KMS-11 (cell line): Measurements from ENCODE around the gene ASMTL.

Experiments
- H2AFZ ChIP-seq: fragments of 200-600 bp; sonication (generic); 2 replicates; pipeline ENCODE4 v1.6.1; 2016; ENCODE audit warnings: antibody characterized with exemption, mixed run types, low read depth
- H3K27ac ChIP-seq: fragments of 200-600 bp; sonication (generic); 2 replicates; pipeline ENCODE4 v1.6.1; 2016; ENCODE audit warnings: mild to moderate bottlenecking, mixed run types
- H3K27me3 ChIP-seq: fragments of 200-600 bp; sonication (generic); 2 replicates; pipeline ENCODE4 v1.6.1; 2017; ENCODE audit warnings: mild to moderate bottlenecking, low read depth, mixed run types, moderate library complexity; ENCODE audit not compliant: insufficient read depth
- H3K36me3 ChIP-seq: fragments of 200-600 bp; sonication (generic); 2 replicates; pipeline ENCODE4 v1.6.1; 2017; ENCODE audit warnings: mild to moderate bottlenecking, mixed run types; ENCODE audit not compliant: insufficient read depth
- H3K4me1 ChIP-seq: fragments of 200-600 bp; sonication (generic); 2 replicates; pipeline ENCODE4 v1.6.1; 2016; ENCODE audit warnings: mild to moderate bottlenecking, low read depth, mixed run types; ENCODE audit not compliant: poor library complexity, severe bottlenecking
- H3K4me2 ChIP-seq: fragments of 200-600 bp; sonication (generic); 2 replicates; pipeline ENCODE4 v1.7.0; 2016; ENCODE audit warnings: mild to moderate bottlenecking, mixed run types
- H3K4me3 ChIP-seq: fragments of 200-600 bp; sonication (generic); IDR thresholded peaks from 2 replicates; pipeline ENCODE4 v1.6.1; 2017; ENCODE audit warnings: low read depth, low read length, mixed read lengths; ENCODE audit not compliant: insufficient read depth
- H3K79me2 ChIP-seq: fragments of 200-600 bp; sonication (generic); 2 replicates; pipeline ENCODE4 v1.6.1; 2016; ENCODE audit warnings: low read depth, mixed run types; ENCODE audit not compliant: insufficient read depth
- H3K9ac ChIP-seq: fragments of 200-600 bp; sonication (generic); 2 replicates; pipeline ENCODE4 v1.6.1; 2016; ENCODE audit warnings: mild to moderate bottlenecking, mixed run types
- H4K20me1 ChIP-seq: fragments of 200-600 bp; sonication (generic); 2 replicates; pipeline ENCODE4 v1.6.1; 2016; ENCODE audit warnings: mild to moderate bottlenecking, mixed run types; ENCODE audit not compliant: insufficient read depth
- CTCF ChIP-seq: fragments of 200-600 bp; sonication (generic); conservative IDR thresholded peaks from 2 replicates; pipeline ENCODE4 v1.6.1; 2017; ENCODE audit warnings: low read depth, mild to moderate bottlenecking, antibody characterized with exemption, low read length, moderate library complexity, mixed read lengths

Gene ASMTL

DNA sequence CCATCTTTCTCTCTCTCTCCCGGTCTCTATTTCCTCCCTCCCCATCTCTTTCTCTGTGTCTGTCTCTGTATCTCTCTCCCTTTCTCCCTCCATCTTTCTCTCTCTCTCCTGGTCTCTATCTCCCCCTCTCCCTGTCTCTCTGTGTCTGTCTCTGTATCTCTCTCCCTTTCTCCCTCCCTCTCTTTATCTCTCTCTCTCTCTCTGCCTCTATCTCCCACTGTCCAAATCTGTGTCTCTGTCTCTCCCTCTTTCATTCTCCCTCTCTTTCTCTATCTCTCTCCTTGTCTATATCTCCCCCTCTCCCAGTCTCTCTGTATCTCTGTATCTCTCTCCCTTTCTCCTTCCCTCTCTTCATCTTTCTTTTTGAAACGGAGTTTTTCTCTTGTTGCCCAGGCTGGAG lies 92.5 kb downstream of the ASMTL start:
- no peak overlapping the region for H2AFZ ChIP-seq
- no peak for TF ChIP-seq CTCF
- H3K4me3 ChIP-seq: no peak overlapping the region
- H3K4me2 ChIP-seq: no peak overlapping the region
- no peak overlapping the region for H3K9ac ChIP-seq
- no peaks in the 10 kb centered on the region for H3K36me3 ChIP-seq
- no peaks in the 10 kb centered on the region for H3K79me2 ChIP-seq
- H4K20me1 ChIP-seq: no peaks in the 10 kb centered on the region
- no peaks in the 10 kb centered on the region for H3K4me1 ChIP-seq
- no peak overlapping the region for H3K27ac ChIP-seq
- no peaks in the 10 kb centered on the region for H3K27me3 ChIP-seq

DNA sequence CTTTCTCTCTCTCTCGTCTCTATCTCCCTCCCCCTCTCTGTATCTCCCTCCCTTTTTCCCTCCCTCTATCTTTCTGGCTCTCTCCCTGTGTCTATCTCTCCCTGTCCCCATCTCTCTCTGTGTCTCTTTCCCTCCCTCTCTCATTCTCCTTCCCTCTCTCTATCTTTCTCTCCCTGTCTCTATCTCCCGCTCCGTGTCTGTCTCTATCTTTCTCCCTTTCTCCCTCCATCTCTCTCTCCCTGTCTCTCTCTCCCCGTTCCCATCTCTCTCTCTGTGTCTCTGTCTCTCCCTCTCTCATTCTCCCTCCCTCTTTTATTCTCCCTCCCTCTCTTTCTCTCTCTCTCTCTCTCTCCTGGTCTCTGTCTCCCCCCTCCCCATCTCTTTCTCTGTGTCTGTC lies 93.2 kb downstream of the ASMTL start:
- no peak overlapping the region for H3K27ac ChIP-seq
- no peak for TF ChIP-seq CTCF
- H3K36me3 ChIP-seq: no peaks in the 10 kb centered on the region
- no peaks in the 10 kb centered on the region for H4K20me1 ChIP-seq
- H3K79me2 ChIP-seq: no peaks in the 10 kb centered on the region
- H3K9ac ChIP-seq: no peak overlapping the region
- no peaks in the 10 kb centered on the region for H3K27me3 ChIP-seq
- H2AFZ ChIP-seq: no peak overlapping the region
- H3K4me2 ChIP-seq: no peak overlapping the region
- H3K4me1 ChIP-seq: no peaks in the 10 kb centered on the region
- H3K4me3 ChIP-seq: no peak overlapping the region

DNA sequence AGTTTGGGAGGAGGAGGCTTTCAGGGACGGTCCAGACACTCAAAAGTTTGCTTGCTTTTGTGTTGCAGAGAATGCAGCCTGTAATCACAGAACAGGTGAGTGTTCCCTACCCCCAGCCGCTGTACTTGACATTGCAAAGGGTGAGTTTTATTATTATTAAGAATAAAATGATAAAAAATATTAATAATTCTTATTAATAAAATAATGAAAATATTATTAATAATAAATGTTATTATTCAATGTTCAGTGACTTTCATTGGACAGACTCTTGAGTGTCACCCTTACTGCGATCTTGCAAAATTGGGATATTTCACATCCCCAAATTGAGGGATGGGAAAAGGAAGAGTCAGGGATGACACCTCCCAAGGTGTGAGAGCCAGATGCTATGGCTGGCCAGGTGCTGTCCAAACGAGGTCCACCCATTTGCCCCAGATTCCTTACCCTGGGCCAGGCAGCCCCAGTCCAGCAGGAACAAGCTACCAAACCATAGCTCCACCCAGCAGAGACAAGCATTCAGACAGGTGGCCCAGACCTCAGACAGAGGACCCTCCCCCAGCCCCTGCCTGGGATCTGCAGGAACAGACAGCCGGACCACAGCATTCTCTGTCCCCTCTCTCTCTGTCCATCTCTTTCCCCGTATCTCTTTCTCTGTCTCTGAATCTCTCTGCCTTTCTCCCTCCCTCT lies 93.8 kb downstream of the ASMTL start:
- H3K27ac ChIP-seq: no peak overlapping the region
- no peaks in the 10 kb centered on the region for H4K20me1 ChIP-seq
- H3K9ac ChIP-seq: no peak overlapping the region
- H3K36me3 ChIP-seq: no peaks in the 10 kb centered on the region
- no peaks in the 10 kb centered on the region for H3K27me3 ChIP-seq
- H3K4me1 ChIP-seq: no peaks in the 10 kb centered on the region
- H3K79me2 ChIP-seq: no peaks in the 10 kb centered on the region
- no peak overlapping the region for H2AFZ ChIP-seq
- TF ChIP-seq CTCF: no peak
- no peak overlapping the region for H3K4me3 ChIP-seq
- no peak overlapping the region for H3K4me2 ChIP-seq

DNA sequence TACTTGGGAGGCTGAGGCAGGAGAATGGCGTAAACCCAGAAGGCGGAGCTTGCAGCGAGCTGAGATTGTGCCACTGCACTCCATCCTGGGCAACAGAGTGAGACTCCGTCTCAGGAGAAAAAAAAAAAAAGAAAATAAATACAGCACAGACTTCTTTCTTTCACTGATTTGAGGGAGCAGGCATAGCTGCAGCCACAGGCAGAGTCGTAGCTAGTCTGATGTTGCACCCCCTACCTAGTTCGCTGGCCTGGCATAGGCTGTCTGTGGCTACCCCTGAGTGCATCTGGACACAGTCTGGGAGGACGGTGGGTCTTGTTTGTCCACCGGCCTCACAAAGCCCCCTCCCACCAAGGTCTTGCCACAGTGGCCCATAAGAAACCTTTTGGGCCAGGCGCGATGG lies 94.7 kb downstream of the ASMTL start:
- Histone ChIP-seq H3K27ac (no peak overlapping the region), H3K79me2 (no peaks in the 10 kb centered on the region), H3K9ac (no peak overlapping the region), H3K4me2 (no peak overlapping the region), H4K20me1 (no peaks in the 10 kb centered on the region), H3K27me3 (no peaks in the 10 kb centered on the region), H3K4me3 (no peak overlapping the region), H3K4me1 (no peaks in the 10 kb centered on the region), H3K36me3 (no peaks in the 10 kb centered on the region), H2AFZ (no peak overlapping the region)
- TF ChIP-seq CTCF: no peak
